ENCODE measurements around the gene MCAM. TPM values are rescaled to one million over a fixed set of nuclear protein-coding genes. Genes with fewer than 3 reads are reported as not detected.
A peak's percentile ranks its signal among the peaks of the same experiment; 100 is the strongest.

Gene MCAM
- total RNA-seq, 3 donors from 2014 or later (not counting 1 experiment from before 2014, with no cell fraction given), result 0.11 to 2.0 (median 0.19) TPM

DNA sequence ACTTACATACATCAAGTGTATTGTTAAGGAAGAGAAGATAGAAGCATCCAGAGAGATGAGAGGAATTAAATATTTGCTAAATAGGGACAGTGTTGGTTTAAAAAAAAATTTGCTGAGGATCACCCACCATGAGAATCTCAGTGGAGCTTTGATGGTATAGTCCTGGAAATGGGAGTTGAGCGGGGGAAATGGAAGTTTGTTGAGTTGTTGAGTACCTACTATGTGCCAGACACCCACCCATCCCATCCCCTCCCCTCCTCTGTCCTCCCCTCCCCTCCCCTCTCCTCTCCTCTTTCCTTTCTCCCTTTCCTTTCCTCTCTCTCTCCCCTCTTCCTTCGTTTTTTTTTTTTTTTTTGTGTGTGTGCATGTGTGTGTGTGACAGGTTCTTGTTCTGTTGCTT, 34.3 kb upstream of the MCAM start:
- peak overlapping the region in 1 of 2 donors; percentile 54 for H3K27ac Mint-ChIP-seq

DNA sequence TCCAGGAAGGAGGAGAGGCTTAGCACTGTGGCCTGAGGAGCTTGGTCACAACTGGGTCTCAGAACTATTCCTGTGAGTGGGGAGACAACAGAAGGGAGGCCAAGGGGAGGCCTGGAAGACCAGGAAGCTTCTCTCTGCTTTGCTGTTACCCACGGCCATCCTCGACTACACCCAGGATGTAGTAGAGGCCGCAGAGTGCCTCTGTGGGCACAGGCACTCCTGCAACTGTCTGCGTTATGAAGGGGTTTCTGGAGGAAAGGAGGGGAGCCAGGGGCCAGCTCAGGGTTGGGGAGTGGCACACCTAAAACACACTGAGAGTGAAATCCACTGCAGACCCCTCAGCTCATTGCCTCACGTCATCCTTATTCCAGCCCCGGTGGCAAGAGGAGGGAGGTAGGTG, 33.4 kb upstream of the MCAM start:
- WGBS (ENCODE audit: insufficient coverage), result 61% methylated on average over 6 of the region's 6 CpGs
- H3K36me3 Mint-ChIP-seq, result no peaks in the 10 kb centered on the region

More for the DNA sequence above, 34.3 kb upstream of the MCAM start:
- Mint-ChIP-seq H3K9me3 (no peaks in the 10 kb centered on the region), H3K36me3 (no peaks in the 10 kb centered on the region), H3K27me3 (ENCODE audit: low read depth in 2 of 2) (peaks cover 38 to 47% of the 10 kb centered on the region in 2 donors), H3K4me1 (peaks cover 3 to 8% of the 10 kb centered on the region in 2 donors), H3K4me3 (no peak overlapping the region)
- Histone ChIP-seq H3K36me3 (ENCODE audit: control insufficient read depth, insufficient read depth, low read length) (no peaks in the 10 kb centered on the region), H3K27me3 (ENCODE audit: control insufficient read depth, insufficient read depth, low read length) (peaks cover 10% of the 10 kb centered on the region), H3K9me3 (ENCODE audit: control insufficient read depth, insufficient read depth, low read length) (no peaks in the 10 kb centered on the region), H3K27ac (ENCODE audit: low read length) (no peak overlapping the region), H3K4me1 (ENCODE audit: control insufficient read depth, insufficient read depth, low read length) (peaks cover 4% of the 10 kb centered on the region), H3K4me3 (ENCODE audit: low read length) (no peak overlapping the region)
- DNase-seq (no peak), ATAC-seq (no peak)
- WGBS (ENCODE audit: insufficient coverage), result no CpG with 5 or more reads among the region's 2 CpGs
- TF ChIP-seq, protein P1, sequence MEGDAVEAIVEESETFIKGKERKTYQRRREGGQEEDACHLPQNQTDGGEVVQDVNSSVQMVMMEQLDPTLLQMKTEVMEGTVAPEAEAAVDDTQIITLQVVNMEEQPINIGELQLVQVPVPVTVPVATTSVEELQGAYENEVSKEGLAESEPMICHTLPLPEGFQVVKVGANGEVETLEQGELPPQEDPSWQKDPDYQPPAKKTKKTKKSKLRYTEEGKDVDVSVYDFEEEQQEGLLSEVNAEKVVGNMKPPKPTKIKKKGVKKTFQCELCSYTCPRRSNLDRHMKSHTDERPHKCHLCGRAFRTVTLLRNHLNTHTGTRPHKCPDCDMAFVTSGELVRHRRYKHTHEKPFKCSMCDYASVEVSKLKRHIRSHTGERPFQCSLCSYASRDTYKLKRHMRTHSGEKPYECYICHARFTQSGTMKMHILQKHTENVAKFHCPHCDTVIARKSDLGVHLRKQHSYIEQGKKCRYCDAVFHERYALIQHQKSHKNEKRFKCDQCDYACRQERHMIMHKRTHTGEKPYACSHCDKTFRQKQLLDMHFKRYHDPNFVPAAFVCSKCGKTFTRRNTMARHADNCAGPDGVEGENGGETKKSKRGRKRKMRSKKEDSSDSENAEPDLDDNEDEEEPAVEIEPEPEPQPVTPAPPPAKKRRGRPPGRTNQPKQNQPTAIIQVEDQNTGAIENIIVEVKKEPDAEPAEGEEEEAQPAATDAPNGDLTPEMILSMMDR (IDR thresholded peaks at IDR 0.05), result no peak
- intact Hi-C loops (cut with micrococcal nuclease), result no loop called here

DNA sequence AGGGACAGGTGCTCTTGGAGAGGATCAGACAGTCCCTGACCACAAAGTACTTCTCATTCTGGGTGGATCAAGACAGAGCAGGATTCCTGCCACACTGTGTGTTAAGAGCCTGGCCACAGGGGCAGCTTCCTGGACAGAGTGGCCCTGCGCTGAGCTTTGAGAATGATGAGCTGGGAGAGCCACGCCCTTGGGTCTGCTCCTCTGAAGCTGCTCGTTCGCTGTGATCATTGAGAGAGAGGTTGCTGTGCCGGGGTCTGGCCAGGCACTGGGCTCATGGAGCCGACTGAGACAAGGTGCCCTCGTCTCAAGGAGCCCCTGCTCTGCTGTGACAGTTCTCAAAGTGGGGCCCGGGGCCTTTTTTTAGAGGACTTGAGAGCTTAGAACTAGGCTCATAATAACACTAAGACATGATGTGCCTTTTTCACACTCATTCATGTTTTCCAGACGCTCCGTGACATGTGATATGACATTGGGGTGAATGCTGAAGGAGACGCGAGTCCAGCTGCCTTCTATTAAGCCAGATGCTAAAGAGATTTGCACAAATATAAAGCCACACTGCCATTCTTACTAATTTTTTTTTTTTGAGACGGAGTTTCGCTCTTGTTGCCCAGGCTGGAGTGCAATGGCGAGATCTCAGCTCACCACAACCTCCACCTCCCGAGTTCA, 31.1 kb upstream of the MCAM start:
- H3K4me1 ChIP-seq (ENCODE audit: control insufficient read depth, insufficient read depth, low read length), result no peaks in the 10 kb centered on the region
- ATAC-seq, result no peak
- H3K9me3 ChIP-seq (ENCODE audit: control insufficient read depth, insufficient read depth, low read length), result no peaks in the 10 kb centered on the region
- H3K4me3 ChIP-seq (ENCODE audit: low read length), result no peak overlapping the region
- H3K9me3 Mint-ChIP-seq, result no peaks in the 10 kb centered on the region
- no peak overlapping the region for H3K27ac Mint-ChIP-seq
- TF ChIP-seq, protein P1 (IDR thresholded peaks at IDR 0.05), result no peak
- no peak overlapping the region for H3K4me3 Mint-ChIP-seq
- 81% methylated on average over 14 of the region's 16 CpGs for WGBS (ENCODE audit: insufficient coverage)
- H3K27ac ChIP-seq (ENCODE audit: low read length), result no peak overlapping the region
- H3K36me3 Mint-ChIP-seq, result no peaks in the 10 kb centered on the region
- H3K27me3 ChIP-seq (ENCODE audit: control insufficient read depth, insufficient read depth, low read length), result no peaks in the 10 kb centered on the region
- H3K4me1 Mint-ChIP-seq, result peaks cover 0 to 4% of the 10 kb centered on the region in 2 donors
- H3K27me3 Mint-ChIP-seq (ENCODE audit: low read depth in 2 of 2), result peaks cover 34 to 44% of the 10 kb centered on the region in 2 donors
- intact Hi-C loops (cut with micrococcal nuclease), result no loop called here
- no peaks in the 10 kb centered on the region for H3K36me3 ChIP-seq (ENCODE audit: control insufficient read depth, insufficient read depth, low read length)
- no peak for DNase-seq

More for the DNA sequence above, 33.4 kb upstream of the MCAM start:
- intact Hi-C loops (cut with micrococcal nuclease), result no loop called here
- Mint-ChIP-seq H3K27ac (no peak overlapping the region), H3K27me3 (ENCODE audit: low read depth in 2 of 2) (peaks cover 32 to 45% of the 10 kb centered on the region in 2 donors), H3K4me3 (no peak overlapping the region), H3K4me1 (peaks cover 0 to 4% of the 10 kb centered on the region in 2 donors), H3K9me3 (no peaks in the 10 kb centered on the region)
- H3K27ac ChIP-seq (ENCODE audit: low read length), result no peak overlapping the region
- H3K4me3 ChIP-seq (ENCODE audit: low read length), result no peak overlapping the region
- DNase-seq (no peak), ATAC-seq (no peak)
- no peaks in the 10 kb centered on the region for H3K36me3 ChIP-seq (ENCODE audit: control insufficient read depth, insufficient read depth, low read length)
- H3K4me1 ChIP-seq (ENCODE audit: control insufficient read depth, insufficient read depth, low read length), result no peaks in the 10 kb centered on the region
- TF ChIP-seq, protein P1 (IDR thresholded peaks at IDR 0.05), result no peak
- peaks cover 10% of the 10 kb centered on the region for H3K27me3 ChIP-seq (ENCODE audit: control insufficient read depth, insufficient read depth, low read length)
- H3K9me3 ChIP-seq (ENCODE audit: control insufficient read depth, insufficient read depth, low read length), result no peaks in the 10 kb centered on the region

DNA sequence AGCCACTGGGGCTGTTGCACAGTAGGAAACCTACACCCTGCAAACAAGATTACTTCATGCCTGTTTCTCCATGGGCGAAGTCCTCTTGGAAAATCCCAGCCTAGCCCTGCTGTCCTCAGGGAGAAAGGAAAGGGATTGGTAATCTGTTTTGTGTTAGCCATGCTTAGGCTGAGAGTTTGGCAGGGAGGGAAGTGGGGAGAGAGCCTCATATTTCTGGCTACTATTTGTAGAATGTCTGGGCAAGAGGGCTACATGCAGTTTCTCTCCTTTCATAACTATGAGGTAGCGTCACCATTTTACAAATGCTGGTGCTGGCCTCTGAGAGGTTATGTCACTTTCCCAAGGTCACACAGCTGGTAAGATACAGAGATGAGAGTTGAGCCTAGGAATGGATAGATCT, 30.3 kb upstream of the MCAM start:
- Histone ChIP-seq H3K27me3 (ENCODE audit: control insufficient read depth, insufficient read depth, low read length) (no peaks in the 10 kb centered on the region), H3K36me3 (ENCODE audit: control insufficient read depth, insufficient read depth, low read length) (no peaks in the 10 kb centered on the region), H3K4me1 (ENCODE audit: control insufficient read depth, insufficient read depth, low read length) (no peaks in the 10 kb centered on the region), H3K4me3 (ENCODE audit: low read length) (no peak overlapping the region), H3K9me3 (ENCODE audit: control insufficient read depth, insufficient read depth, low read length) (no peaks in the 10 kb centered on the region), H3K27ac (ENCODE audit: low read length) (no peak overlapping the region)
- no peak for ATAC-seq
- Mint-ChIP-seq H3K36me3 (no peaks in the 10 kb centered on the region), H3K4me3 (no peak overlapping the region), H3K27ac (no peak overlapping the region), H3K9me3 (no peaks in the 10 kb centered on the region), H3K27me3 (ENCODE audit: low read depth in 2 of 2) (peaks cover 33 to 42% of the 10 kb centered on the region in 2 donors), H3K4me1 (peaks cover 0 to 4% of the 10 kb centered on the region in 2 donors)
- intact Hi-C loops (cut with micrococcal nuclease), result no loop called here
- TF ChIP-seq, protein P1 (IDR thresholded peaks at IDR 0.05), result no peak
- no peak for DNase-seq
- 100% methylated on average over 2 of the region's 2 CpGs for WGBS (ENCODE audit: insufficient coverage)

All from natural killer cell (primary cell).